ENCODE measurements around the gene ALOX12B. TPM values are rescaled to one million over a fixed set of nuclear protein-coding genes. Genes with fewer than 3 reads are reported as not detected.

Gene ALOX12B
- total RNA-seq, 1 donor from 2014 or later, result not detected

GRCh38 chr17:8048736-8049135, 38.8 kb downstream of the ALOX12B start:
- no peak overlapping the region for H3K27ac Mint-ChIP-seq
- H3K4me3 Mint-ChIP-seq, result no peak overlapping the region
- H3K27me3 Mint-ChIP-seq, result peaks cover 41% of the 10 kb centered on the region
- no peaks in the 10 kb centered on the region for H3K36me3 Mint-ChIP-seq
- H3K9me3 Mint-ChIP-seq, result no peaks in the 10 kb centered on the region
- no peaks in the 10 kb centered on the region for H3K4me1 Mint-ChIP-seq (ENCODE audit: unreplicated experiment)
- no peak for TF ChIP-seq CTCF (conservative IDR thresholded peaks at IDR 0.05)
- no peak for DNase-seq (ENCODE audit: extremely low spot score, unreplicated experiment)

GRCh38 chr17:8048236-8048635, 39.3 kb downstream of the ALOX12B start:
- Mint-ChIP-seq H3K4me1 (ENCODE audit: unreplicated experiment) (no peaks in the 10 kb centered on the region), H3K27ac (no peak overlapping the region), H3K4me3 (no peak overlapping the region), H3K27me3 (peaks cover 46% of the 10 kb centered on the region), H3K36me3 (no peaks in the 10 kb centered on the region), H3K9me3 (no peaks in the 10 kb centered on the region)
- TF ChIP-seq CTCF (conservative IDR thresholded peaks at IDR 0.05), result no peak
- no peak for DNase-seq (ENCODE audit: extremely low spot score, unreplicated experiment)

GRCh38 chr17:8047769-8048110, 39.8 kb downstream of the ALOX12B start:
- Mint-ChIP-seq H3K27ac (no peak overlapping the region), H3K4me1 (ENCODE audit: unreplicated experiment) (no peaks in the 10 kb centered on the region), H3K27me3 (peaks cover 50% of the 10 kb centered on the region), H3K4me3 (no peak overlapping the region), H3K9me3 (no peaks in the 10 kb centered on the region), H3K36me3 (no peaks in the 10 kb centered on the region)
- DNase-seq (ENCODE audit: extremely low spot score, unreplicated experiment), result no peak
- no peak for TF ChIP-seq CTCF (conservative IDR thresholded peaks at IDR 0.05)

- Mint-ChIP-seq H3K36me3 (no peaks in the 10 kb centered on the region), H3K4me3 (no peak overlapping the region), H3K4me1 (ENCODE audit: unreplicated experiment) (no peaks in the 10 kb centered on the region), H3K9me3 (no peaks in the 10 kb centered on the region), H3K27me3 (peaks cover 50% of the 10 kb centered on the region), H3K27ac (no peak overlapping the region)
- TF ChIP-seq CTCF (conservative IDR thresholded peaks at IDR 0.05), result no peak
- DNase-seq (ENCODE audit: extremely low spot score, unreplicated experiment), result no peak
These were observed 40.4 kb downstream of the ALOX12B start for GRCh38 chr17:8046929-8047768.

GRCh38 chr17:8046306-8046928, 41.1 kb downstream of the ALOX12B start:
- Mint-ChIP-seq H3K9me3 (no peaks in the 10 kb centered on the region), H3K27me3 (peaks cover 48% of the 10 kb centered on the region), H3K27ac (no peak overlapping the region), H3K4me1 (ENCODE audit: unreplicated experiment) (no peaks in the 10 kb centered on the region), H3K4me3 (no peak overlapping the region), H3K36me3 (no peaks in the 10 kb centered on the region)
- no peak for TF ChIP-seq CTCF (conservative IDR thresholded peaks at IDR 0.05)
- DNase-seq (ENCODE audit: extremely low spot score, unreplicated experiment), result no peak

All from type B pancreatic cell (in vitro differentiated cells).